Frontal cortex (tissue), 4 donors: ENCODE results near the gene GSC2. TPM values are rescaled to one million over a fixed set of nuclear protein-coding genes. Genes with fewer than 3 reads are reported as not detected.

Experiments
- DNase-seq, 2 donors: peaks; one replicate each; pipeline ENCODE4 v3.0.0; 2012; ENCODE audit warnings: low spot score in 2 of 2
- FAIRE-seq: peaks from 2 replicates; lab custom pipeline; 2012; peaks lifted over from hg19 to GRCh38; lab: Jason Lieb, UNC
- total RNA-seq: library from RNA; depleted of rRNA; stranded (reverse); fragments of >200 nt; gene quantifications from one replicate; pipeline ENCODE4 v1.2.3, GENCODE V29; 2014
- donor health status: control.
- donor health status: control.
- donor health status: control.

GSC2 gene, protein sequence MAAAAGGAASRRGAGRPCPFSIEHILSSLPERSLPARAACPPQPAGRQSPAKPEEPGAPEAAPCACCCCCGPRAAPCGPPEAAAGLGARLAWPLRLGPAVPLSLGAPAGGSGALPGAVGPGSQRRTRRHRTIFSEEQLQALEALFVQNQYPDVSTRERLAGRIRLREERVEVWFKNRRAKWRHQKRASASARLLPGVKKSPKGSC
- not detected for total RNA-seq

DNA sequence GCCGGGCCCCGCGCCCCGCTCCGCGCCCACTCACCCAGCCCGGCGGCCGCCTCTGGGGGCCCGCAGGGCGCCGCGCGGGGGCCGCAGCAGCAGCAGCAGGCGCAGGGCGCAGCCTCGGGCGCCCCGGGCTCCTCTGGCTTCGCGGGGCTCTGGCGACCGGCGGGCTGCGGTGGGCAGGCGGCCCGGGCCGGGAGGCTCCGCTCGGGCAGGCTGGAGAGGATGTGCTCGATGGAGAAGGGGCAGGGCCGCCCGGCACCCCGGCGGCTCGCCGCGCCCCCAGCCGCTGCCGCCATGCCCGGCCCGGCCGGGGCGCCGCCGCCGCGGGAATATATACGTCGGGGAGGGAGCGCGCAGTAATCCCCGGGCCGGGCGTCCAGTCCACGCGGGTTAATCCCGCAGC lies at the start of gene GSC2:
Gene GSC2 (minus strand): TSS at position 302 of the 400 bp plus-strand sequence. CDS start 9 bp downstream, at position 293.
- DNase-seq (no peak), FAIRE-seq (no peak)

GRCh38 chr22:19199479-19199878 lies 49.4 kb upstream of the GSC2 start:
- FAIRE-seq (no peak), DNase-seq (no peak)

DNA sequence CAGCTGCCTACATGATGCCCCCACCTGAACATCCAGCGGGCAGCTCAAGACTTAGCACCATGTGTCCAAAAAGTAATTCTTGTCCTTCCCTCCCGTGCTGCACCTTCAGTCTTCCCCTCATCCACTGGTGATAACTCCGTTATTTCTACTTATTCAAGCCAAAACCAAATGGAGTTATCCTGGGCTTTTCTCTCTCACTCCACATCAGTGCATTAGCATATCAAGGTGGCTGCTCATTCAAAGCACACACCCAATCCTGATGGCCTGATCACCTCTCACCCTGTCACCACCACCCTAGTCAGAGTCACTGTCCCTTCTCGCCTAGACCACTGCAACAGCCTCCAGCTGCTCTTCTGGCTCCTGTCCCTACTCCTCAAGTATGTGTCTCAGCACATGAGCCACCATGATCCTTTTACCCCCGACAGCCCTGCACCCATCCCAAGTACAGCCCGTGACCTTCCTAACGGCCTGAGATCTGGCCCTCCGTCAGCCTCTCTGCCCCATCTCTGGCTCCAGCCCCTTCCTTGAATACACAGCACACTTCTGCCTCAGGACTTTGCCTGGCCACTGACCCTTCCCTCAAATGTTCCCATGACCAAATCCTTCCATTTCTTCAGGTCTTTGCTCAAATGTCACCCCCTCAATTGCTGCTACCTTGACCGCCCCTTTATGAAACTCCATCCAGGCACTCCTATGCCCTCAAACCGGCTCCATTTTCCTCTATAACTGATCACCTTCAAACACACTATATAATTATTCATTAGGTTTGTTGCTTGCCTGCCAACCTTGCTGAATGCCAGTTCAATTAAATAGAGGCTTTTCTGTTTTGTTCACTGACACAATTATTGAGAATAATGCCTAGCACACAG lies 48.1 kb upstream of the GSC2 start:
- FAIRE-seq (no peak), DNase-seq (no peak)

DNA sequence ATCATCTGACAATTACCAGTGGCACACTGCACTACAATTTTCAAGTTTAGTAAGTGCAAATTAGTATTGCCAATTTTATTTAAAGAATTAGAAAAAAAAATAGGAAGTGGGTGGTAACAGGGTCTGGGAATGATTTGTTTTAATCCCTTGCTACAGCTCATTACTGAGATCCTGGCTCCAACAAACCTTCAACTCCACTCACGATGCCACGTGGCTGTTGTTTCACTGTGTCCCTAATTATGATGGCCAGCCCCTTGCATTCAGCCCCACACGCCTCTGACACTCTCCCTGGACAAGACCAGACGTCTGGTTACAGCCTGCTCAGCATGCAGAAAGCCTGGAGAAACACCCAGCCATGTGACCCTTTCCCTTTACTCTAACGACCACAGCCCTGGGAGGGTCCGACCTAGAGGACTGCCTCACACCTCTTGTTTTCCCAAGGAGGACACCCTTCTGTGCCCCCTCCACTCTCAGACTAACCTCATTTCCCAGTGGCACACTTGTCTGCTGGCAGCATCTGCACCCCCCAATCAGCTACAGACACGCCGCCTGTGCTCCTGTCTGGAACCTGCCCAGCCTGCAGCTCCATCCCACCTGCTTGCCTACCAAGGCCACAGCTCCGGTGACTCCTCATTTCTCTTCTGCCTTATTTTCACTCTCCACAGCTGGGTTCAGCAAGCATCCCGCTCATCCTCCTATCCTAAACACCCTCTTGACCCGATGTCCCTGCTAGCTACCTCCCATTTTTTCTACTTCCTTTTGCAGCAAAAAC lies 46.9 kb upstream of the GSC2 start:
- DNase-seq (no peak), FAIRE-seq (no peak)

DNA sequence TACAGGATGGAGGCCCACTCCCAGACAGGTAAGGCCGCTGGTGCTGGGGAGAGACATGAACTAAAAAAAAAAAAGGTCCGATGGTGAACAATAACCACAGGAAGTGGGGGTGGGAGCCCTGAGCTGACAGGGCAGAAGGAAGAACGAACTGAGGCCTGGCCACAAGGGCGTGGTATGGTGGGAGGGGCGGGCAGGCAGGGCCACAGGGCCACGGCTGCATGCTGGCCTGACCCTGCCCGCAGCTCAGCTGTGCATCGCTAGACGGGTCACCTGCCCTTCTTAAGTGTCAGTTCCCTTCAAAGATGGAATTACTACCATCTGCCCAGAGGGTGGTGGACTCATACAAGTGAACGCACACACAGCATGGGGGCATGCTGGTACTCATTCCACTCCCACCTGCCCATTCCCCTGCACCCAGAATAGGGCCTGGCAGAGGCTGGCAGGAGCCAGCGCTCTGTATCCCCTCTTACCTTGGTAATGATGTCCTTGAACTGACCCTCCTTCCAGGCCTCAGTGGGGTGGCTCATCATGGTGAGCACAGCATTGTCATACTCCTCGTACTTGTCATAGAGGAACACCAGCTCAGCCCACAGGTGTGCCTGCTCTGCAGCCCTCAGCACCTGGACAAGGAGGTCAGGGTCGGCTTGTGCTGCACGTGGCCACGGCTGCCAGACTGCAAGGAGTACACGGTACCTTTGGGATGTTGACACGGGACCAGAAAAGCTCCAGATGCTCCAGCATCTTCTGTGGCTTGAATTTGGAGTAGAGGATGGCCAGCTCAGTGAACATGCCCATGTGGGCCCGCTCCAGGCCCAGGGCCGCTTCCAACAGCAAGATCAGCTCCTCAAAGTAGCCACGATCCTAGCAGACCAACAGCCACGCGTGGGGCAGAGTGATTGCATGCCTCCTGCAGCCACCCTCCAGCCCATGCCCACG lies 46.0 kb upstream of the GSC2 start:
- no peak for DNase-seq
- no peak for FAIRE-seq

DNA sequence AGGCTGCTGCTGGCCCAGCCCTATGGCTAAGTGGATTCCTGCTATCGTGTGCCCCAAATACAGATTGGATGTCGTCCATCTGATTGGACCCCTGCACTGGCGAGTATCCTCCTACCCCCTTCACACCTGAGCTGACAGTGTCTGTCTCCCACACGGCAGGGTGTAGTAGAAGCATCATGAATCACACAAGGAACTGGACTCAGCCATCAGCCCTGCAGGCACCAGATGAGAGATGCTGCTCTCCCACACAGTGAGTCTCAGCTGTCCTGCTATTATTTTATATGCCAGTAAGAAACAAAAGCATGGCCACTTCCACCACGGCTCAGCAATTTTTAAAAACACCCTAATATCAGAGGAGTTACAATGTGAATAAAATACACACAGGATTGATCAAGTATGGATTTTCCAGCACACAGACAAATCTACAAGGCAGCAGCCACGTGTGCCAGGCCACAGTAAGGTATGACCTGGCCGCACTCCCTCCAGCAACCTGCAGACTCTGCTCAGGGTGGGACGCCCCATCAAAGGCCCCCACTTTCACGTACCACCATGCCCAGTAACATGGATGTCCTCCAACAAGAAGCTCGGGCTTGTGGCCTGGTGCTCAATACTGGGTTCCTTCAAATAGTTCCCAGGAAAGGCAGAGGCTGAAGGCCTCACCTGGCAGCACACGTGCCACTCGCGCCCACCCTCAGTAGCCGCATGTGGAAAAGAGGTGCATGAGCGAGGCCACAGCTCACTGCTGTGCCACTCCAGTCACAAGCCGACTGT lies 44.9 kb upstream of the GSC2 start:
- no peak for FAIRE-seq
- peak in 1 of 2 donors; percentile 60 for DNase-seq

- FAIRE-seq, result no peak
- DNase-seq, result no peak
Measured at GRCh38 chr22:19193879-19194278, 43.8 kb upstream of the GSC2 start.

DNA sequence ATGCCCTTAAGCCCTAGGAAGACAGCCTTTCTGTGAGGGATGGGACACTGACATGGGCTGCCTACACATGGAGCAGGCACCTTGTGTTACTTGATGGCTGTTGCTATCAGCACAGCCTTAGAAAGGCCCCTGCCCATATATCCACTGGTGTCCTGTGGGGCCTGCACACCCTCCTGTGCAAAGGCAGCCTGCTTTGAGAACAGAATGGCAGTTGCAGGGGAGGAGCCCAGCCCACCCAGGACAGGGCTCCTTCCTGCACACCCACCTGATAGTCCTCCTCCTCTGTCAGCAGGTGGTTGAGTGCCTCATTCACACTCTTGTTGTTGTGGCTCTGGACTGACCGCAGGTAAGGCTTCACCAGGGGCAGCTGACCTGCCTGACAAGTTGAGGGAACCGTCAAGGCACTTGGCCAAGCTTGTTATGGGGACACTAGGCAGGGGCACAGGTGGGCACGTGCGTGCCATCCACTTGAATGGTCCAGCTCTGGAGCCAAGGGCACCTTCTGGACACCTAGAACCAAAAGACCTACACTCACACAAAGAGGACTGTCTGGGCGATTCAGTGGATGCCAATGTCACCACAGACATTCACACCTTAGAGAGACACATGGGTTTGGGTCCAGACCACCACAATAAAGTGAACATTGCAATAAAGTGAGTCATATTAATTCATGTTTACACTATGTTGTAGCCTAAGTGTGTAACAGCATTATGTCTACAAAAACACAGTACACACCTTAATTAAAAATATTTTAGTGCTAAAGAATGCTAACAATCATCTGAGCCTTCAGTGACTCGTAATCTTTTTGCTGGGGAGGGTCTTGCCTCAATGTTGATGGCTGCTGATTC lies 37.8 kb upstream of the GSC2 start:
- FAIRE-seq (no peak), DNase-seq (no peak)

- DNase-seq (no peak), FAIRE-seq (no peak)
Measured at GRCh38 chr22:19184276-19184997, 34.3 kb upstream of the GSC2 start.

DNA sequence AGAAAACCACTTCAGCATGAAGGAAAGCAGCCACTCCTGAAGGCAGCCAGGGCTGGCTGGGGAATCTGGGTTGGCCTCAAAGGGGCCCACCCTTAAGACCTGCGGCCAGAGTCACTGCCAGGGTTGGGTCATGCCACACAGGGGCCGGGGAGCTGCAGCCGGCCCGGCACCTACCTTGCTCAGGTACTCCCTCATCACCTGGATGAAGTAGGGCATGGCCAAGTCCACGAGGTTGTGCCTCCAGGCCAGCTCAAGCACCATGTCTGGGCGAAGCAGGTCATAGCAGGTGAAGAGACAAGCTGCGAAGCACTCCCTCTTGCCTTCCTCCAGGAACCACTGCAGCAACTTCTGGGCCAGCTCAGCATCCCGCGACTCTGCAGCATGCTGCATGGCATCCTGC lies 33.1 kb upstream of the GSC2 start:
- no peak for DNase-seq
- FAIRE-seq, result no peak

DNA sequence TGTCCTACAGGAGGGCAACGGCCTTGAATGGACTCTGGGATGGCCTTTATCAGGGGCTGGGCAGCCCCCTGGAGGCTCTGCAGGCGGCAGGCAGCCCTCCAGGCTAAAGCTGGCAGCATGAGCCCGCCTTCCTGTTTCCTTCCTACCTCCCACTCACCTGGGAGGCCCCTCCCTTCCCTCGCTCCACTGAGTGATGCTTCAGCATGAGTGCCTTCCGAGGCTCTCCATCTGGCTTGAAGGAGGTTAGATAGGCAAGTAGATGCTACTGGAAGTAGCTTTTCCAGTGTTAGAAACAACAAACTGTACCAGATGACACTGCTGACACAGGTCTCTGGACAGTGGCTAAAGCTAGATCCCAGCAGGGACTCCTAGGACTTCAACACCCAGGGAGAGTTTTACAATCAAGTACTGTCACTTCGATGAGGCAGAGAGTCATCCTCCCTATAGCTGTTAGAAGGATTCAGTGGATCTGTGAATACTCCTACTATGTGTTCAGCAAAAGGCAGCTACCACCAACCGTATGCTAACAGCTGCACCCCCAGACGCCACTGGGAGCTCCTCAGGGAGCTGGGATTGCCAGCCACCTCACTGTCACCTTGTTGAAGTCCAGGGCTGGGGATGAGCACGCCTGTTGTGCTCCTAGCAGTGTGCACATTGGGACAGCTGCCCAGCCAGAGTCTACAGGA lies 32.5 kb upstream of the GSC2 start:
- no peak for DNase-seq
- no peak for FAIRE-seq

GRCh38 chr22:19181786-19182471 lies 31.8 kb upstream of the GSC2 start:
- no peak for FAIRE-seq
- no peak for DNase-seq

DNA sequence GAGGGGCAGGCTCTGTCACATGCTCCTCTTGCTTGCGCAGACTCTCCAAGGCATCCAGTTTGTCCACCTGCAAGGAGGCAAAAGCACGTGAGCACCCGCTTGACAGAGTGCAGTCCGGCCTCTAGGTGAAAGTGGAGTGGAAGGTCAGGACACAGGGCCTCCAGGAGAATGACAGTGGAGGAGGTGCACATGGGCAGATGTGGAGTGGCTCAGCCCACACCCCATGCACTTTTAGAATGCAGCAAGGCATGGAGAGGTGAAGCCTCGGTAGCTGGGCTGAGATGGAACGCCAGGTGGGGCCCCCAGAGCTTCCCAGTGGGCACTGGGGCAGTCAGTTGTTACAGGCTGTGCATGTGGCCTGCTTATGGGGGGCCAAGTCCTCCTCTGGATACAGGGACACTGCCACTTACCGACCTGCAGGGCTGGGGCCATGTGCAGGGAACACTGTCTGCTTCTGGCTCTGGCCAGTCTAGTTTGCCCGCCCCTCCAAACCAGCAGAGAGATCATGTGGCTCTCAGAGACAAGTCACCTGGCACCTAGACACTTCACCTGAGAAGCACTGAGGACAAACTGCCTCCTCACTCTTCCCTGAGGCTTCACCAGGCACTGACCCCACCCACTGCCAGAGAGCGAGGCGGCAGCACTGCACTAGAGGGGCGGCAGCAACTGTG lies 30.8 kb upstream of the GSC2 start:
- DNase-seq (no peak), FAIRE-seq (no peak)

GRCh38 chr22:19180234-19180633 lies 30.1 kb upstream of the GSC2 start:
- DNase-seq (no peak), FAIRE-seq (no peak)

DNA sequence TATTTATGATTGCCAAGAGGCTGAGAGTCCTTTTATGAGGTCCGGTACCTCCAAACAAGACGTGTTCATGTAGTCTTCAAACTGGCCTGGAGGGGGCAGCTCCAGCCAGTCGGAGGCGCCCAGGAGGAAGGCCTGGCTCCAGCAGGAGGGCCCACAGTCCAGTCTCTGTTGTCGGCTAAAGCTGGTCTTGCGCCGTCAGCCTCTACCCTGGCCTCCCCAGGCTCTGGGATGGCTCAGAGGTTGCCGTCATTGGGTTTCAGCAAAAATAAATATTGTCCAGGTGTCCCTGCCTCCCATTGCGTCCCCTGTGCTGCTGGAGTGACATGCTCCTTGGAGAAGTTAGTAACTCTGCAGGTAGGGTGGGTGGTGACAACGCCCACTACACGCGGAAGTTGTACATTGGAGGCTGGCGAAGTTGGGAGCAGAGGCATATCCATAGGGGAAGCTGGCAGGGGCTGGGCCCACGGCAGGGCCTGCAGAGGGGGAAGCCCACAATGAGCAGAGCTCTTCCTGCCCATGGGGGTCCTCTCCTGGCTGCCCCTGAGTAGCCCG lies 29.5 kb upstream of the GSC2 start:
- peak; percentile 71 to 82 for DNase-seq
- FAIRE-seq, result no peak
